Hematopoietic multipotent progenitor cell treated with erythropoietin and hydrocortisone succinate and interleukin-3 and kit ligand, for 6 days (in vitro differentiated cells): ENCODE results near the gene SPSB3.

Source experiments
- DNase-seq: peaks from one replicate; pipeline ENCODE4 v3.0.0-alpha.2; 2015

Gene SPSB3

GRCh38 chr16:1788095-1788707, 5.8 kb upstream of the SPSB3 start:
- no peak for DNase-seq

GRCh38 chr16:1787322-1788094, 5.1 kb upstream of the SPSB3 start:
- no peak for DNase-seq

- no peak for DNase-seq
These were observed 4.6 kb upstream of the SPSB3 start for GRCh38 chr16:1787056-1787321.

GRCh38 chr16:1786242-1787055, 4.1 kb upstream of the SPSB3 start:
- DNase-seq = no peak

GRCh38 chr16:1785846-1786170, 3.4 kb upstream of the SPSB3 start:
- no peak for DNase-seq

- no peak for DNase-seq
These were observed 2.8 kb upstream of the SPSB3 start for GRCh38 chr16:1784977-1785845.

GRCh38 chr16:1781758-1782407, 488 bp downstream of the SPSB3 start:
- peak; percentile 51 for DNase-seq

GRCh38 chr16:1781254-1781653, 1.1 kb downstream of the SPSB3 start:
- no peak for DNase-seq

GRCh38 chr16:1780677-1781072, 1.7 kb downstream of the SPSB3 start:
- no peak for DNase-seq

- DNase-seq = no peak
These were observed 2.4 kb downstream of the SPSB3 start for GRCh38 chr16:1779741-1780676.

- DNase-seq = no peak
These were observed 3.1 kb downstream of the SPSB3 start for GRCh38 chr16:1779234-1779701.

GRCh38 chr16:1778200-1779179, 3.9 kb downstream of the SPSB3 start:
- no peak for DNase-seq

GRCh38 chr16:1777375-1778199, 4.8 kb downstream of the SPSB3 start:
- no peak for DNase-seq

GRCh38 chr16:1776991-1777374, 5.4 kb downstream of the SPSB3 start:
- DNase-seq = no peak

- no peak for DNase-seq
These were observed 5.8 kb downstream of the SPSB3 start for GRCh38 chr16:1776672-1776955.

- DNase-seq = no peak
These were observed 6.3 kb downstream of the SPSB3 start for GRCh38 chr16:1775846-1776671.

GRCh38 chr16:1775006-1775845, 7.1 kb downstream of the SPSB3 start:
- no peak for DNase-seq

GRCh38 chr16:1774448-1774780, 8.0 kb downstream of the SPSB3 start:
- no peak for DNase-seq
